22Rv1 (cell line): ENCODE measurements around the gene OLFM1.

ENCODE experiments used
- CTCF ChIP-seq: fragments of 450-650 bp; IDR thresholded peaks from 2 replicates; pipeline ENCODE4 v1.5.1; 2017; ENCODE audit warnings: mild to moderate bottlenecking
- ZFX ChIP-seq: fragments of 450-650 bp; IDR thresholded peaks from 2 replicates; pipeline ENCODE4 v1.6.1; 2017; ENCODE audit warnings: antibody characterized with exemption, borderline replicate concordance

- TF ChIP-seq CTCF (no peak), ZFX (no peak)
These were observed 14.5 kb downstream of the OLFM1 start for GRCh38 chr9:135101926-135102325.
